Spinal cord (tissue), 10 donors: ENCODE results near the gene ENTHD1. TPM values are rescaled to one million over a fixed set of nuclear protein-coding genes. Genes with fewer than 3 reads are reported as not detected.

Experiments used
- DNase-seq, 6 donors: peaks; one replicate each; pipeline versions ENCODE4 v3.0.0 to v3.0.0-alpha.2; 2013 to 2015; ENCODE audit warnings: low spot score in 6 of 6, low read depth in 4 of 6
- H3K27ac ChIP-seq: one replicate; pipeline ENCODE4 v1.5.1; 2013; ENCODE audit warnings: low read depth, low read length, control low read depth
- H3K27me3 ChIP-seq: one replicate; pipeline ENCODE4 v1.6.1; 2013; ENCODE audit warnings: low read length; ENCODE audit not compliant: control insufficient read depth, insufficient read depth
- H3K36me3 ChIP-seq: one replicate; pipeline ENCODE4 v1.6.1; 2013; ENCODE audit warnings: low read length; ENCODE audit not compliant: control insufficient read depth, insufficient read depth
- H3K4me1 ChIP-seq: one replicate; pipeline ENCODE4 v1.6.1; 2013; ENCODE audit warnings: low read length; ENCODE audit not compliant: control insufficient read depth, insufficient read depth
- H3K4me3 ChIP-seq: one replicate; pipeline ENCODE4 v1.5.1; 2013; ENCODE audit warnings: low read depth, low read length, control low read depth
- H3K9me3 ChIP-seq: one replicate; pipeline ENCODE4 v1.6.1; 2013; ENCODE audit warnings: low read length; ENCODE audit not compliant: control insufficient read depth, insufficient read depth
- WGBS: methylation state at CpG from one replicate; pipeline ENCODE4 v1.1.5; 2013; ENCODE audit warnings: missing lambda C conversion rate; ENCODE audit not compliant: insufficient coverage; 5-methylcytosine and 5-hydroxymethylcytosine counted together
- polyA plus RNA-seq, 2 donors: library from polyadenylated mRNA; unstranded; fragments of 120-200 nt; gene quantifications; one replicate each; pipeline ENCODE4 v1.2.1, GENCODE V29; 2013; ENCODE audit not compliant: insufficient read length in 2 of 2
- total RNA-seq, 2 donors: library from RNA; depleted of rRNA in 1 of 2; stranded (reverse); fragments of 120-200 nt in 1 of 2; fragments of >200 nt in 1 of 2; gene quantifications; one replicate each; pipeline versions ENCODE4 v1.2.3 to v1.2.4, GENCODE V29; 2013 to 2014
- donor health status: healthy.

Gene ENTHD1
- total and polyA plus RNA-seq, 4 donors: 0.10 TPM; not detected in 3

DNA sequence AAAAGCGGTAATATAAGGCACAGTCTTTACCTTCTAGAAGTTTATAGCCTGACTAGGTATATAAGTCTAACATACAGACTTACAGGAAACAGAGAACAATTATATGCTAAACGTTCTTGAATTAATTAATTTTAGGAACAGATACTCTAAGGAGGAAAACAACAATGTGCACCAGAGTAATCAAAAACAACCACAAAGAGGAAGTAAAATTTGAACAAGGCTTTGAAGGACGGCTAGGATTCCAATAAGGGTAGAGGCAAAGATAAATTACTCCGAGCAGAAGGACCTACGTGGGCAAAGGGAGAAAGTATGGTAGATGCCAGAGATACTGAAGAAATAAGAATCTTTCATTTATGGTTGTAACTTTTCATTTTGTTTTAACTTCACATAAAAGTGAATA, 54.4 kb downstream of the ENTHD1 start:
- no peaks in the 10 kb centered on the region for H3K27me3 ChIP-seq
- no CpG with 5 or more reads among the region's 5 CpGs for WGBS
- DNase-seq: no peak

DNA sequence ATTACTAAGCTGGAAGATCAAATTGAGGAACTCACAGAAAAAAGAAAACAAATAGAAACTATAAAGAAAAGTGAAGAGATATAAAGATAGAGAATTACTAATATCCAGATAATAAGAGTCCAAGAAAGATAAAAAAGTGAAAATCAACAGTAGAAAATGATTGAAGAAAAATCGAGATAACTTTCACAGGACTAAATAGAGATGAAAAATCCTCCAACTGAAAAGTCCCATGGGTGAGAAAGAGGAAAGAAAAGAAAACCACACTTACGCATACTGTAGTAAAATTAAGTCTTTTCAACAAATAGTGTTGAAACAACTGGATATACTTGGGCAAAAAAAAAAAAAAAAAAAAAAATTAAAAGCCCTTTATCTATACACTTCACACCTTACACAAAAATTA, 60.0 kb downstream of the ENTHD1 start:
- Histone ChIP-seq H3K4me3 (no peak overlapping the region), H3K4me1 (no peaks in the 10 kb centered on the region), H3K9me3 (no peaks in the 10 kb centered on the region), H3K36me3 (no peaks in the 10 kb centered on the region), H3K27me3 (no peaks in the 10 kb centered on the region), H3K27ac (no peak overlapping the region)
- WGBS: no CpG with 5 or more reads among the region's 2 CpGs
- no peak for DNase-seq

More for the DNA sequence above, 54.4 kb downstream of the ENTHD1 start:
- Histone ChIP-seq H3K36me3 (no peaks in the 10 kb centered on the region), H3K27ac (no peak overlapping the region), H3K4me1 (no peaks in the 10 kb centered on the region), H3K4me3 (no peak overlapping the region), H3K9me3 (no peaks in the 10 kb centered on the region)

DNA sequence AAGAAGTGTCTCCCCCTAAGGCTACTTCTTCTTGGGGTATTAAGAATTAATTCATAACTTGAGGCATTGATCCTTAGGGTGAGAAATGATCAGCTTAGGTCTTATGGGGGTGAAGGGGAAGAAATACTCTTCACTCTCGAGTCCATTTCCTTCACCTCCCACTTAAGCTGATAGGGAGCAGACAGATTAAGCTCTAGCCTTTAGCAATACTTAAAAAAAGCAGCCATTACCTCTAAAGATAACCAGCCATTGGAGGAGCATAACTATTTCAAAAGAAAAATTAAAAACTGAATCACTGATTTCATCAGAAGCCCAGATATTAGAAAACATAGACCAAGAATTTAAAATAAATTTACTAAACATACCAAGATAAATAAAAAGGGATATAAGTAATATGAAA, 60.5 kb downstream of the ENTHD1 start:
- no peaks in the 10 kb centered on the region for H3K27me3 ChIP-seq
- H3K9me3 ChIP-seq: no peaks in the 10 kb centered on the region
- no peak for DNase-seq

DNA sequence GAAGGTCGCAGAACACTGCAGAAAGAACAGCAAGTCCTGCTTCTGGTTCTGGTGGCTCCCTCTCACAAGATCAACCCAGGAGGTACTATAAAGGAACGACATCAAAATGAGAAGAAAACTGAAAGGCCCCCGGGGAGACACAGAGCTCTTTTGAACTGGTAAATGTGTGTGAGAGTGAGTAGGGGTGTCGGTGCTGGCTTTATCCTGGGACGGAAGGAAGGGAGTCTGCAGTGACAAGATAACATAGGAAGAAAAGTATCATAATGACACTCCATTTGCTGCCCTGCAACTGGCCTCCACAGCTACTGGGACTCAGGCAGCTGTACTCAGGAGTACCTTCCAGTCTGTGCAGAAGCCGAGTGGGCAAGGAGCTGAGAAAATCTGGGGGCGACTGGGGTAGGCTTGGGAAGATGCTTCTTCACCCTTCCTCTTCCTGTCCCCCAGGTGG, 60.9 kb downstream of the ENTHD1 start:
- no peak for DNase-seq
- H3K27me3 ChIP-seq: no peaks in the 10 kb centered on the region
- 54% methylated on average over 3 of the region's 7 CpGs for WGBS
- no peaks in the 10 kb centered on the region for H3K36me3 ChIP-seq
- no peak overlapping the region for H3K27ac ChIP-seq
- no peaks in the 10 kb centered on the region for H3K4me1 ChIP-seq
- no peaks in the 10 kb centered on the region for H3K9me3 ChIP-seq
- no peak overlapping the region for H3K4me3 ChIP-seq

More for the DNA sequence above, 60.5 kb downstream of the ENTHD1 start:
- Histone ChIP-seq H3K36me3 (no peaks in the 10 kb centered on the region), H3K4me3 (no peak overlapping the region), H3K4me1 (no peaks in the 10 kb centered on the region), H3K27ac (no peak overlapping the region)
- no CpG with 5 or more reads among the region's 1 CpG for whole genome bisulfite sequencing

DNA sequence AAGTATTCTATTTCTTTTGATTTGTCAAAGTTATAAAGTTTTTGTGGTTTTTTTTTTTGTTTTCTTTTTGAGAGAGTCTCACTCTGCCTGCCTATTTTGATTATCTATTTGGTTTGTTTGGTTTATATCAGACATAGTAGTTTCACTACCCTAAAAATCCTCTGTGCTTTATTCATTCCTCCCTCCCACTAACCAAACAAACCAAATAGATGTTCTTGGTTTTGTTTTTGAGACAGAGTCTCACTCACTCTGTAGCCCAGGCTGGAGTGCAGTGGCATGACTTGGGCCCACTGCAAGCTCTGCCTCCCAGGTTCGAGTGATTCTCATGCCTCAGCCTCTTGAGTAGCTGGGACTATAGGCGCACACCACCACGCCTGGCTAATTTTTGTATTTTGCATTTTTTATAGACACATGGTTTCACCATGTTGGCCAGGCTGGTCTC, 67.9 kb downstream of the ENTHD1 start:
- 84% methylated on average over 3 of the region's 3 CpGs for WGBS
- Histone ChIP-seq H3K36me3 (no peaks in the 10 kb centered on the region), H3K9me3 (no peaks in the 10 kb centered on the region), H3K4me1 (no peaks in the 10 kb centered on the region), H3K27me3 (no peaks in the 10 kb centered on the region), H3K4me3 (no peak overlapping the region), H3K27ac (no peak overlapping the region)
- DNase-seq: no peak

- H3K27ac ChIP-seq: no peak overlapping the region
- no CpG with 5 or more reads among the region's 3 CpGs for WGBS
Measured at GRCh38 chr22:39821008-39821407, 72.6 kb downstream of the ENTHD1 start.

DNA sequence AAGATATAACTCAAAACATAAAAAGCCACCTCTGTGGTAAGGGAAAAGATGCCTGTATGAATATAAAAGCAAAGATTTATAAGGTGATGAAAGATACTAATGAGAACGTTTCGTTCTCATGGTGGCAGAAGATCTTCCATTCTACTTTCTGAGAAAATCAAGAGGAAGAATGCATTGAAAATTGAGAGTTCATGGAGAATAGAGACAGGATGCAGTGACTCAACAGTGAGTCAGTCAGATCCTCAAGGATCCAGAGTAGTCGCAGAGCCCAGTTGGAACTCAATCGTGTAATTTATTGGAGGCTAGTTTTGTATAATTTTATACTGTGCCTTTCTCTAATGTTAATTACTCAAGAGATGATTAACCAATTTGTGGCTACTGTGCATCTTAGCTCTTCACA, 73.3 kb downstream of the ENTHD1 start:
- Histone ChIP-seq H3K9me3 (no peaks in the 10 kb centered on the region), H3K36me3 (no peaks in the 10 kb centered on the region), H3K27ac (no peak overlapping the region), H3K27me3 (no peaks in the 10 kb centered on the region), H3K4me1 (no peaks in the 10 kb centered on the region), H3K4me3 (no peak overlapping the region)
- no peak for DNase-seq
- WGBS: 85% methylated on average over 3 of the region's 4 CpGs

More at GRCh38 chr22:39821008-39821407, 72.6 kb downstream of the ENTHD1 start:
- no peaks in the 10 kb centered on the region for H3K4me1 ChIP-seq
- DNase-seq: no peak
- no peaks in the 10 kb centered on the region for H3K9me3 ChIP-seq
- no peak overlapping the region for H3K4me3 ChIP-seq
- H3K36me3 ChIP-seq: no peaks in the 10 kb centered on the region
- H3K27me3 ChIP-seq: no peaks in the 10 kb centered on the region

DNA sequence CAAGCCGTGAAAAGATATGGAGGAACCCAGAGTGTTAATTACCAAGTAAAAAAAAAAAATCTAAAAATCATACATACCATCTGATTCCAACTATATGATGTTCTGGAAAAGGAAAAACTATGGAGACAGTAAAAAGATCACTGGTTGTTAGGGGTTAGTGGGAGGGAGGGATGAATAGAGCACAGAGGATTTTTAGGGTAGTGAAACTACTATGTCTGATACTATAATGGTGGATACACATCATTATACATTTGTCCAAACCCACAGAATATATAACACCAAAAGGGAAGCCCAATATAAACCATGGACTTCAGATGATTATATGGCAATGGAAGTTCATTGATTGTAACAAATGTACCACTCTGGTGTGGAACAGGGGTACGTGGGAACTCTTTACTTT, 74.1 kb downstream of the ENTHD1 start:
- no CpG with 5 or more reads among the region's 2 CpGs for WGBS
- DNase-seq: no peak

DNA sequence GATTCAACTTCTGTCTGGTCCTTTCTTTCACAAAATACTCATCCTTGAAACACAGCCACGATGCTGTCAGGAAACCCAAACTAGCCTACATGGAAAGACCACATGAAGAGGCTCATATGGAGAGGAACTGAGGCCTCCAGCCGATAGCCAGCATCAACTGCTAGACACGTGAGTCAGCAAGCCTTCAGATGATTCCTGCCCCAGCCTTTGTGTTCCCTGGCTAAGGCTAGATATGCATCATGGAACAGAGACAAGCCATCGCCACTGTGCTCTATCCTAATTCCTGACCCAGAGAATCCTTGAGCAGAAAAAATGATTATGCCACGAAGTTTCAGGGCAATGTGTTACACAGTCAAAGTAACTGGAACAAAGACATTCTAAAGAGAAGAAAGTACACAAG, 75.5 kb downstream of the ENTHD1 start:
- DNase-seq: no peak
- no peaks in the 10 kb centered on the region for H3K4me1 ChIP-seq
- H3K27ac ChIP-seq: no peak overlapping the region
- H3K36me3 ChIP-seq: no peaks in the 10 kb centered on the region
- no peaks in the 10 kb centered on the region for H3K9me3 ChIP-seq
- no peaks in the 10 kb centered on the region for H3K27me3 ChIP-seq
- WGBS: 35% methylated on average over 4 of the region's 5 CpGs
- H3K4me3 ChIP-seq: no peak overlapping the region

More for the DNA sequence above, 74.1 kb downstream of the ENTHD1 start:
- H3K36me3 ChIP-seq: no peaks in the 10 kb centered on the region
- H3K27ac ChIP-seq: no peak overlapping the region
- no peak overlapping the region for H3K4me3 ChIP-seq
- H3K4me1 ChIP-seq: no peaks in the 10 kb centered on the region
- H3K27me3 ChIP-seq: no peaks in the 10 kb centered on the region
- H3K9me3 ChIP-seq: no peaks in the 10 kb centered on the region

DNA sequence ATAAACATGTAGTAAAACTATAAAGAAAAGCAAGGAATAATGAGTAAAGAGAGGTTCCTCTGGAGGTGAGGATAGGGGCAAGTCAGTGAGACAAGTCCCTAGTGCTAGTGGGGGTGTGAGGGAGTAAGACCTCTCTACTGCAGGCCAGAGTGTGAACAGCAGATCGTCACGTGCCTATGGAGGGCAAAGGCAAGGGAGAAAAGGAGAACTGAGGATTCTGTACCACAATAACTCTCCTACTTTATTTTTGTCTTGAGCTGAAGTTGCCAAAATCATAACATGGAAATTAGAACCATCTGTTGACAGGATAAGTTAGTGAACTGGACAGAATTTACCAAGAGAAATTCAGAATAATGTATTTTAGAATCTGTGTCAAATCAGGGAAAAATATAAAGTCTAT, 77.6 kb downstream of the ENTHD1 start:
- Histone ChIP-seq H3K4me3 (no peak overlapping the region), H3K9me3 (no peaks in the 10 kb centered on the region), H3K27me3 (no peaks in the 10 kb centered on the region), H3K4me1 (no peaks in the 10 kb centered on the region), H3K36me3 (no peaks in the 10 kb centered on the region), H3K27ac (no peak overlapping the region)
- peak in 1 of 6 donors; percentile 15 for DNase-seq
- WGBS: no CpG with 5 or more reads among the region's 2 CpGs
